HG03066 (cell line): ENCODE measurements around the gene MARCHF4.

Experiments
- ATAC-seq: cut with Tn5 transposase; IDR thresholded peaks from one replicate; pipeline ENCODE4 v1.9.1; 2021; ENCODE audit warnings: low read depth; ENCODE audit not compliant: unreplicated experiment

MARCHF4 gene

DNA sequence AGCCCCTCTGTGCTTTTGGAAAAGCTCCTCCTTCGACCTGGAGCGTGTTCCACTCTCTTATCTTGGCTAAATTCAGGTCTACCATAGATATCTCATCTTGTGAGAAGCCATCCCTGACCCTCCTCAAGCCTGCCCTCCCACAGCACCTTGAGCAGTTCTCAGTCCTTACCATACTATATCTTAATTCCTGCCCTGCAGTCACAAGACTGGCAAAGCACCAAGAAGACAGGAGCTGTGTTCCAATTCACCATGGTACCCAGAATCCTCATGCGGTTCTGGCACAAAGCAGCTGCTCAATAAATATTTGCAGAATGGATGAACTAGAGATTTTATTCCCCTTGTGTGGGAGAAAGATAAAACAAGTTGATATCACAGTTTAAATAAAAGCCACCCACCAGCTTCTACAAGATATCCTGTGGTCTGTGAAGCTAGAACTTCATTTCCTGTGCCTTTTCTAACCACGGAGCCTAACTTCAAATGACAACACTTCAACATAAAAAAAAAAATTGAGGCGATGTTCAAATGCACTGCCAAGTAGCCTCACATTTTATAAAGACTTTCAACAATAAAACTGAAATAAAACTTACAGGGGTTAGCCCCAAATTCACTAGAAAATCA, 19.5 kb downstream of the MARCHF4 start:
- no peak for ATAC-seq

DNA sequence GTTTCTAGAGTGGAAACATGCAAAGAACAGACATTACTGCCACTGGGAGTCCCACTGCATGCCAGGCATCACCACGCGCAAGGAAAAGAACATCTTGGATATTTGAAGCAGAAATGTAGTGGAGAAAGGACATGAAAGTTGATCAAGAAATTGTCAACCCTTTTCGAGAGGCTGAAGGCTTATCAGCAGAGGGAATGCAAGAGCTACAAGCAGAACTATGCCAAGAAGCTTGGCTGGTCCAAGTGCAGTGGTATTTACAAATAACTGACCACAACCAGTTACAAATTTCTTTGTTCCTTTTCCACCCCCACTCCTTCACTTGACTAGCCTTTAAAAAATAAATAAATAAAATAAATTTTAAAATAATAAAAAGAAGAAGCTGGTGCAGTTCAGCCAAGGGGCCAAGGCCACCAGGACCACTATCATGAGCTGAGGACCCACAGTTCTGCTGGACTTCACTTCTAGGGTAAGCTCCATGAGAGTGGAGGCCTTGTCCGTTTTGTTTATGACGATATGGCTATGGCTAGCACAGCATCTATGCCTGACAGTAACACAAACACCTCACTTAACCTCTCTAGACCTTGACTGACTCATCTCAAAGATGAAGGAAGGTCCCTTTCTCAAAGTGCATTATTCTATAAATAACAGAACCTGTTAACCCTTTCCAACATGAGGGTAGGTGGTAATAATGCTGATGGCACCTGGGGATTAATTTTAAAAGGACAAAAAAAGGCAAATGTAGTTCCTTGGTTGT, 20.9 kb downstream of the MARCHF4 start:
- ATAC-seq, result no peak

DNA sequence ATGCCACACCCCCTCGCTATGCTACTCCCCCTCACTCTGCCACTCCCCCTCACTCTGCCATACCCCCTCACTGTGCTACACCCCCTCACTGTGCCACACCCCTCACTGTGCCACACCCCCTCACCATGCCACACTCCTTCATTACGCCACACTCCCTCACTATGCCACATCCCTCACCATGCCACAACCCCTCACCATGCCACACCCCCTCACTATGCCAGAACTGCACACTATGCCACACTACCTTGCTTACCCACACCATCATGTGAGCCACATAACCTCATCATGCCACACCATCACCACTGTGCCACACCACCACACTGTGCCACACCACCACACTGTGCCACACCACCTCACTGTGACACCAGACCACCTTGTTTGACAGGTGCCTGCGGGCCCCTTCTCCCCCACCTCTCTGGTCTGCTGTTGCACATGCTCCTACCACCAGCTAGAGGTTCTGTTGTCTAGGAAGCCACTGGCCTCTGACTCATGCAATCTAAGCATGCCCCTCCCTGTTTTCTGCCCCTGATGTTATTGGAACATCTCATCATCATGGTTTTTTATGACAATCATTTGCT, 22.0 kb downstream of the MARCHF4 start:
- no peak for ATAC-seq

DNA sequence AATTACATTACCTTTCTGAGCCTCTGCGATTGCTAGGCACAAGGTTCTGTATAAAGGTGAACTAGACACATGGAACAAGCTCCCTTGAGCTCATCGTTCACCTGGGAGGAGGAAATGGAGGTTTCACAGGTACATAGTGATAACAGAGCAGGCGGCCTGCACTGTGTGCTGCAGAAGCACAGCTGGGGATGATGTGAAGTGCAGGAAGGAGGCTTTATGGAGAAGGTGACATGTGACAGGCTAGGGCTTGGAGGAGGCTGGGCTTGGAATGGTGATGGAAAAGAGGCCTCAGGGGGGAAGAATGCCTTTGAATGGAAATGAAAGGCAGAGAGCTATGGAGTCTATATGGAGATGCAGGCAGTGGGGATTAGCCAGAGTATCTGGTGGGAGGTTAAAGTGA, 22.9 kb downstream of the MARCHF4 start:
- no peak for ATAC-seq

DNA sequence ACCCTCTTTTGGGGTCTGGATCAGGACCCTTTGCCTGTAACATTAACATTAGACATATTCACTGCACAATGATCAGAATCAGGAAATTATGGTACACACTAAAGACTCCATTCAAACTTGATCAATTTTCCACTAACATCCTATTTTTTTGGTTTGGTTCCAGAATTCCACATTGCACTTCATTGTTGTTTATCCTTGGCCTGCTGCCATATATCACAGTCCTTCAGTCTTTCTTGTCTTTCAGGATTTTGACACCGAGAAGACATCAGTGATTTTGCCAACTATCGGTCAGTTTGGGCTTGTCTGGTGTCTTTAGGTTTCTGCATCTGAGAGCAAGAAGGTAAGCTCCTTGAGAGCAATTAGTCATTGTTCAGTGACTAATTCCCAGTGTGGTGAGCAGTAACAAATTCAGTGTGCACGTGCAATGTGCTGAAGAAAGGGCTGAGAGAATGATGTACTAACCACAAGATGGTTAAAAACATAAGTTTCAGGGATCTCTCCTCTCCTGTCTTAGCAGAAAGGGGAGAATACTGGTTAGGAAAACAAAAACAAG, 23.5 kb downstream of the MARCHF4 start:
- no peak for ATAC-seq

DNA sequence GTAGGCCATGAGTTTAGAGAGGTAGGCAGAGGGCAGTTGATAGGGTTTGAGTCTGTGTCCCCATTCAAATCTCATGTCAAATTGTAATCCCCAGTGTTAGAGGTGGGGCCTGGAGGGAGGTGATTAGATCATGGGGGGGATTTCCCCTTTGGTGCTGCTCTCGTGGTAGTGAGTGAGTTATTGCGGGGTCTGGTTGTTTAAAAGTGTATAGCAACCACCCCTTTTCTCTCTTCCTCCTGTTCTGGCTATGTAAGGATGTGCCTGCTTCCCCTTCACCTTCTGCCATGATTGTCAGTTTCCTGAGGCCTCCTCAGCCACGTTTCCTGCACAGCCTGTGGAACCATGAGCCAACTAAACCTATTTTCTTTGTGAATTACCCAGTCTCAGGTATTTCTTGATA, 25.5 kb downstream of the MARCHF4 start:
- ATAC-seq, result no peak

DNA sequence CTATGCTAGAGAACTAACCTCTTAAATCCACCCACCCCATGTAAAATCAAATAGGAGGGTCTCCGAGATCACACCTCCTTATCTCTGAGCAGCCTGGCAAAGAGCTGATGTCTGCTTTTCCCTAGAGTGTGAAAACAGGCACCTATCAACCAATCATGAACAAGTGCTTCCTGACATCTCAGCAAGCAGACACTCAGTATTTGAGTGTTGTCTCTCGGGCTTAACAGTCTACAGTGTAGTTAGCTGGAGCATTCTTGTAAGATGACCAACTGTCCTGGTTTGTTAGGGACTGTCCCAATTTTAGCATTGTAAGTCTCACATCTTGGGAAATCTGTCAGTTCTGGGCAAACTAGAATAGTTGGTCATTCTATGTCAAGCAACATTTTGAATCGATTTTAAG, 26.4 kb downstream of the MARCHF4 start:
- no peak for ATAC-seq

DNA sequence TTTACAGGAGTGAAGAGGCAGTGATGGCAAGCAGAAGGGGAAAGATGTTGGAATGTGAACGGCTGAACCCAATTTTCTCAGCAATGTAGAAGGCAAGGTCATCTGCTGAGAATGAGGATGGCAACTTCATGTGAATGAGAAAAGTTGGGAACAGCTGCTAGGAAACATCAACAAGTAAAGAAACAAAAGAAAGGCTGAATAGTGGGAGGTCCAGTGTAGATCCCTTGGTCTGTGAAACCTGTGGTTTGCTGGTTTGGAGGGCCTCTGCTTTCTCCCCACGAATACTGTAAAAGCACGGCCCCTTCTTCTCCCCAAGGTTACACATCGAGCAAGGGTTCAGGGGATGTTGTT, 27.4 kb downstream of the MARCHF4 start:
- no peak for ATAC-seq

DNA sequence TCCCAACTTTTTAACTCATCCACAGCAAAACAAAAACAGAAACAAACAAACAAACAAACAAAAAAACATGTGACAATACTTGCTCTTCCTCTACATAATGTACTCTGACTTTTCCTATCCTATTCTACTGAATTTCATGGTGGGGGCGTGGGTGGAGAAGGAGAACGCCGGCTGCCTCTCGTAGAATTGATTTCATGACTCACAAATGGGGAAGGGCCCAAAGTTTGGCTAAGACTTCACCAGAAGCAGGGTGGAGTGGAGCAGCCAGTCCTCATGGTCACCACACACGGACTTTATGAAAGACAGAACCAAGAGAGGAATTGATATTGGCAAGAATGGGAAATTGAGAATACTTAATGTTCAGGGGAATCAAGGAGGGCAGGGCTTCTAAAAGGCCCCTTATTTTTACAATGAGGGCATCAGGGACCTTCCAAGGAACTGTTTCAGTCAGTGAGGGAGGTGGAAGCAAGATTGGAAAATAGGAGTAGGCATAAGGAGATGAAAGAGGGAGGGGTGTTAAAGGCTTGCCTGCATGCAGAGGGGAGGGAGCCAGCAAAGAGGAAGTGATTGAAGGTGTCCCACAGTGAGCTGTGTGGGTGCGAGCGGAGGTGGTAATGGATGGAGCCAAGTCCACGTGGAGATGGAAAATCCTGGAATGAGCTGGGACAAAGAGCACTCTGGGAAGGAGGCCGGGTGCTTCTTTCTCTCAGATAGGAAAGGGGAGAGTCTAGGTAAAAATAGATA, 27.9 kb downstream of the MARCHF4 start:
- ATAC-seq, result no peak

DNA sequence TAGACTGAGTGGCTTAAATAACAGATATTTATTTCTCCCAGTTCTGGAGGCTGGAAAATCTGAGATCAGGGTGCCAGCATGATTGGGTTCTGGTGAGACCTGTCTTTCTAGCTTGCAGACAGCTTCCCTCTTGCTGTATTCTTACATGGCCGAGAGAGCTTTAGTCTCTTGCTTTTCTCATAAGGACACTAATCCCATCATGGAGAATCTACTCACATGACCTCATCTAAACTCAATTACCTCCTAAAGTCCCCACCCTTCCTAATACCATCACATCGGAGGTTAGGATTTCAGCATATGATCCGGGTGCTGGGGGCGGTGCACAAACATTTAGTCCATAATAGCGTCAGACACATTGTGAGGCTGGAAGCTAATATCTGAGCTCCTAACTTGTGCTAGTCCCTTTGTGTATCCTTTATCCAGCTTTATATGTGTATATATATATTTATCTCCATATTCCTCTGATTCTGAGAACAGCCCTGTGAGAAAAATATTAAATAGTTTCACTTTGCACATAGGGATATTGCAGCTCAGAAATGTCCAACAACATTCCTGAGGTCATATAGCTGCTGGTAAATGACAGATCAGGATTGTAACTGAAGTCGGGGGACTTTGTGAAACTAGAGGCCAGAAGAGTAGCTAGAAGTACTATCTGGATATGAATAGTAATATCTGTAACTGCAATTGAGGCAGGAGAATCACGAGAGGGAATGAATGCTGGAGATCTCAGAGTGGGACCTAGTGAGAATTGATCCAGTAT, 28.9 kb downstream of the MARCHF4 start:
- ATAC-seq, result no peak

DNA sequence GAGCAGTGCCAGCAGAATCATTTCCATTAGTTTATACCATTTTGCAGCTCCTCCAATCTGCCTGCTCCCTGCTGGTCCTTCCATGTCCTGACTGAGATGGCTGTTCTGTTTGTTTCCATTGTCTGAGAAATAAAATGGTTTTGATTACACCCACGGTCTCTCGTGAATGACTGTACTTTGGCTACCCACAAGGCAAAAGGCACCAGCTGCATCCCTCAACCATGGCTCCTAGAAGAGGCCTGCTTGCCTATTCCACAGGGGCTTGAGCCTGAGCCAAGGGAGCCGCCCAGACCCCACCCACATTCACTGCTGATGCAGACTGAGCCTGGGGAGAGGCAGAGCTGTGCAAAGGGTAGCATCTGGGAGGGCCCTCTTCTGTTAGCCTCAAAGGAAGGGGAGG, 31.2 kb downstream of the MARCHF4 start:
- ATAC-seq, result no peak

DNA sequence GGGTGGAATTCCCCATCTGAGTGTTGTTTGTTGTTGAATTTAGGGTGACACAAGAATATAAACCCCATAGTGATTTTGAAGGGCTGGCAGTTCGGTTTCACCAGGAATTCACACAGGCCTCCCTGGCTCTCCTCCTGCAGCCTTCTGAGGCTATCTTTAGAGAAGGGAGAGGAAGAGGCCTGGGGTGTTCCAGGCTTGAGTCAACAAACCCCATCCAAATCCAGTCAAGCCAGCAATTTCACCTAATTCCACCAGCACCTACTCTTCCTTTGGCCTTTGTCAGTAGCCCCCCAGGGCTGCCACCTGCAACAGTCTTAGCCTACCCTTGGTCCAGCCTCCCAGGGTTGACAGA, 32.0 kb downstream of the MARCHF4 start:
- ATAC-seq, result no peak

DNA sequence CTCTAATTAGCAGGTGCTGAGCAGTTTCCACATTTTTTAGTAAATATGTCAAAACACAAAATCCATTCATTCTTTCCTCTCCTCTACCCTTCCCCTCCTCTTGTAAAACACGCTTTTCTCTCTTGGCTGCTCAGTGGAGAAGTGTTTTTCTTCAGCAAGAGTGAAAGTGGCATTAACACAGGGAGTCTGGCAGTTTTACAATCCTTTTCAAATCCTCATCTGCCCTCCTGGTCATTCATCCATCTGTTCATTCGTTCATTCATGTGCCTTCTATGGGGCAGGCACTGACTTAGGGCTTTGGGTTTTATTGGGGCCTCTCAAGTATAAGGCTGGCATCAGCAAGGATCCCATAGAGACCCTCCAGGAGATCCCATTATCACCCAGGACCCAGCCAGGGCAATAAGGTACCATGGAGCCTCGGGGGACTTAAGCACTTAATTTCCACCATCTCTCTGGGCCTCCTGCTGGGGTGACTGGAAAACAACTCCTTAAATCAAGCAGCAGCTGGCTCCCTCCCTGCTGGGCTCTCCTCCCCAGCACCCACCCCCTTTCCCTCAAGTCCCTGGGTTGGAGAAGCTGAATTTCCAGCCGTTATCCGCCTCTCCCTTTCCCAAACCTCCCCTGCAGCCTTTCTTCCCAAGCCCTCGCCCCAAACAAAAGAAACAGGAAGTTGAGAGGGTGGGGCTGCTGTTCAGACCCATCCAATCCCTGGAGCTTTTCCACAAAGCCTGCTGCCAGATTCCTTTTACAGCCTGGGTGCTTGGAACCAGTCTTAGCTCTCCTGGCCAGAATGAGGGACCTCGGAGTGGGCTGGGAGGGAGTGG, 32.6 kb downstream of the MARCHF4 start:
- no peak for ATAC-seq

DNA sequence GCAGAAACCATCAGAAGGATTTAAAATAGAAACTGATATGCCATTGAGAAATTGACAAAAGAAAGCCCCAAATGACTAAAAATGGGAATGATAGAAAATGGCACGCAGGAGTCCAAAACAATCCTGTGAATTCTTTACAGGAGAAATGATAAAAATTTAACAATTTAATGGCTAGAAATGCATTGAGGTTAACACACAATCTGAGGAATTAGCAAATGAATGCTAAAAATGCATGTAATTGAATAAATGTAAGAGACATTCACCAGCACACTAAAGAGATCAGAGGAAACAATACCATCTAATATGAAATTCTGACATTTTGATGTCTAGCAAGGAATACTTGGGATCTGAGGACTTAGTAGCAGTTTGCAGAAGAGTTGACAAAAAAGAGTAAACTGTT, 37.0 kb downstream of the MARCHF4 start:
- ATAC-seq, result no peak

DNA sequence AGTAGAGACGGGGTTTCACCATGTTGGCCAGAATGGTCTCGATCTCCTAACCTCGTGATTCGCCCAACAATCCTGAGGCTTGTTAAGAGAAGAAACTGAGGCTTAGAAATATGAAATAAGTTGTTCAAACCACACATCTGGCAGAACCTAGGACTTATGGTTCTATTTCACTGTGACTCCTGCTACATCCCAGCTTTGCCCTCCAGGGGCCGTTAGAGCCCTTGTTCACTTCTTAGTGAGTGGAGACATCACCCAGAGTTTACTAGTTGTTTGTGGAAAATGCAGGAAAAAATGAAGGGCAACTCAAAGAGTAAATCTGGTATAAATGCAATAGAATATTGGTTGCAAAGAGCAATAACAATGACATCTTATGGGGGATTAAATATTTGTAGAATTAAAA, 43.9 kb downstream of the MARCHF4 start:
- no peak for ATAC-seq

DNA sequence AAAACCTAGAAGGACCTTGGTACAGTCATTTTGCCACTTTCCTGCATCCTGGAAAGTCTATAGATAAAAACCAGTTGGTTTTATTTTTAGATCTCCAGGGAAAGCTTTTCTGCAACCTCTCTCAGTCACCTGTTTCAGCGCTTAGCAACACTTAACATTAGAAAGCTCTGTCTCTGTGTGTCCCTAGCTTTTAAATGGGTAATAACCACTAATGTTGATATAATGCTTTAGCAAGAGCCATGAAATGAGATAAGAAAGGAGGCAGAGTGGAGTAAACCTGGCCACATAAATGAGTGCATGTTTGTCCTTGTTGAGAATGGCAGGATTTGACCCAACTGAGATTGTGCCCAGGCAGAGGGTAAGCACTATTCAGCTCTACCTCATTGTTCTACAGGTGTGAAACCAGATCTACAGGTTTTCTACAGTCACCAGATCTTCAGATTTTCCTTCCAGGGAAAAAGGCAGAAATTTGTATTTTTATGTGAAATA, 44.8 kb downstream of the MARCHF4 start:
- ATAC-seq, result no peak
